ENCODE results near the gene LDB2. TPM values are rescaled to one million over a fixed set of nuclear protein-coding genes. Genes with fewer than 3 reads are reported as not detected.

The LDB2 gene
- total and polyA plus RNA-seq, 8 donors, result 4.0 to 11.6 (median 5.9) TPM

- Histone ChIP-seq H3K4me3 (no peak overlapping the region), H3K27ac (no peak overlapping the region), H3K36me3 (no peaks in the 10 kb centered on the region), H3K27me3 (no peaks in the 10 kb centered on the region), H3K4me1 (no peaks in the 10 kb centered on the region), H3K9me3 (no peaks in the 10 kb centered on the region)
- intact Hi-C loops (cut with DNase I), result no loop called here
- DNase-seq, result no peak
- ATAC-seq, result no peak
- no peak for FAIRE-seq
- 62 to 66% methylated on average over 2 of the region's 2 CpGs for WGBS, 2 donors
- no peak for TF ChIP-seq CTCF (IDR thresholded peaks at IDR 0.05)
These were observed 46.2 kb downstream of the LDB2 start for GRCh38 chr4:16852228-16852627.

DNA sequence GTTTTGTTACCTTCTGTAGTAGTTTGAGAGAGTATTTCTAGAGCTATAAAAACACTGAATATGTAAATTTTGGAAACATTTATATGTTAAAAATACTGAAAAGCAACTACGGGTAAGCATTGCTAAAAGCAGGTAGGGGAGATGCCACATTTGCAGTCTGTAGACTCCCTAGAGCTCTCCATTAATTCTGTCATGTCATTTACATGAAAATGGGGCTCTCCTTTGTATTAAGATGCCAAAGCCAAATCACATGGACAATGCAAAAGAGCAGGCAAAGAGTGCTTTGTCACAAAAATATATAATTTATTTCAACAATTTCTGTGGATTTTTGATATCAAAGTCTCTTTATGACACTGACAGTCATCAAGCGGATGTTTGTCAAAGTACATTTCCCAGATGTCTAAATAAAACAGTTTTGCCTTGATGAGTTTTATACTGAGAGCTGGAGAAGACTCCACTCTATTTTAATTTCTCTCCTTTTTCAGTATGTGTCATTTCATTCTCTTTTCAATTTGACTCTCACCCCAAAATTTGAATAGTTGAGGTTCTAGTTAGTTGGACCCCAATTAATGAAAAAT is 51.8 kb downstream of the LDB2 start:
- DNase-seq (no peak), ATAC-seq (no peak), FAIRE-seq (no peak)
- intact Hi-C loops (cut with DNase I), result no loop called here
- Histone ChIP-seq H3K27ac (no peak overlapping the region), H3K4me1 (no peaks in the 10 kb centered on the region), H3K27me3 (no peaks in the 10 kb centered on the region), H3K36me3 (no peaks in the 10 kb centered on the region), H3K9me3 (no peaks in the 10 kb centered on the region), H3K4me3 (no peak overlapping the region)
- no peak for TF ChIP-seq CTCF (IDR thresholded peaks at IDR 0.05)
- WGBS, 2 donors, result 77 to 83% methylated on average over 2 of the region's 2 CpGs

DNA sequence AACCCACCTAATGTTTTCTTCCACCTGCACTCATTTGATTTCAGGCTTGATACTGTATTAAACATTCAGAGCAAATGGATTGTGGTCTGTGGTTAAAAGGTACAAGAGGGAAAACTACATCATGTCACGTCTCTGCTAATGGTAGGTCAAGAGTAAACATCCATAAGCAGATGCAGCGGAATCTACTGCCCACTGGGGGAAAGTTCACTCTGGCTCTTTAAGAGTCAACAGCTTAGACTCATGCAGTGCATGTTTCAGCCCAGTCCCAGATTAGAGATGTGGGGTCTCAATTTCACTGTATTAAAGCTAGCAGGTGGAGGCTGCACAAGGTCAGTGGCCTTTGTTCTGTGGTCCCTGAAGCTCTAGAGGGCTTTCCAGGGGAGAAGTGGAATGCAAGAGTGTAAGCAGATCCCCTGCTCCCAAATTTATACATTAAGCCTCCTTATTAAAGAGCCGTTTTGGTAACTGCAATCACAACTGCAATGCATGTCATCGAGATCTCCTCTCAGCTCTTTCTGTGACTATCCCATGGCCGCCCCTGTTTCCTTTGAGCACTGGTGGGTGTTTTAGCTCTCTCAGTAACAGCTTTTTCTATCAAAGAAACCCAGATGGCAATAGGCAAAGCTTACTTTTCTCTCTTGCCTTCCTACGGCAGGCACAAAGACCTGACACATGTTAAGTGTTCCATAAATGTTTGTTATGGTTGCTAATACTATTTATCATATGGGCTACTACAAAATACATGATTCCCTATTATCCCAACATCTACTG is 53.4 kb downstream of the LDB2 start:
- ATAC-seq, result no peak
- no peak overlapping the region for H3K4me3 ChIP-seq
- H3K9me3 ChIP-seq, result no peaks in the 10 kb centered on the region
- intact Hi-C loops (cut with DNase I), result no loop called here
- WGBS, 2 donors, result 42 to 51% methylated on average over 6 of the region's 6 CpGs
- no peak for TF ChIP-seq CTCF (IDR thresholded peaks at IDR 0.05)
- H3K36me3 ChIP-seq, result no peaks in the 10 kb centered on the region
- DNase-seq, result no peak
- no peaks in the 10 kb centered on the region for H3K27me3 ChIP-seq
- no peaks in the 10 kb centered on the region for H3K4me1 ChIP-seq
- no peak for FAIRE-seq
- no peak overlapping the region for H3K27ac ChIP-seq

GRCh38 chr4:16843831-16844508 is 54.5 kb downstream of the LDB2 start:
- no peak for FAIRE-seq
- no peaks in the 10 kb centered on the region for H3K36me3 ChIP-seq
- no peaks in the 10 kb centered on the region for H3K9me3 ChIP-seq
- H3K4me1 ChIP-seq, result no peaks in the 10 kb centered on the region
- no peak for DNase-seq
- intact Hi-C loops (cut with DNase I), result no loop called here
- no peak for TF ChIP-seq CTCF (IDR thresholded peaks at IDR 0.05)
- no peak for ATAC-seq
- H3K27ac ChIP-seq, result no peak overlapping the region
- WGBS, 2 donors, result 82 to 88% methylated on average over 6 of the region's 6 CpGs
- H3K27me3 ChIP-seq, result no peaks in the 10 kb centered on the region
- no peak overlapping the region for H3K4me3 ChIP-seq

Measured in pancreas (tissue), 10 donors.